Right ventricle myocardium inferior (tissue), 1 donor: Measurements from ENCODE around the gene MS4A5. TPM values are rescaled to one million over a fixed set of nuclear protein-coding genes. Genes with fewer than 3 reads are reported as not detected.

Experiments
- ATAC-seq: fragments of 200-7000 bp; cut with Tn5 transposase; one replicate; pipeline ENCODE4 v1.9.1; 2020; ENCODE audit warnings: mild to moderate bottlenecking, moderate library complexity
- DNase-seq: peaks from one replicate; pipeline ENCODE4 v3.0.0; 2021; ENCODE audit errors: missing footprints
- intact Hi-C: fragments of 100-400 bp; cut with DNase I; formaldehyde crosslinking; loops from one replicate; pipeline ENCODE4 v1.11.0; 2022
- total RNA-seq: library from RNA; stranded (reverse); fragmentation: NEBNext Ultra II Directional; extraction: Animal tissue kit (Norgen Biotek cat#: 25700); gene quantifications from one replicate; pipeline ENCODE4 v1.2.1, GENCODE V29; 2021
- donor health status: DM: no; HTN: yes; CAD: no; lungs with severe emphysema.

The MS4A5 gene
- total RNA-seq, 1 donor from 2014 or later, result not detected

DNA sequence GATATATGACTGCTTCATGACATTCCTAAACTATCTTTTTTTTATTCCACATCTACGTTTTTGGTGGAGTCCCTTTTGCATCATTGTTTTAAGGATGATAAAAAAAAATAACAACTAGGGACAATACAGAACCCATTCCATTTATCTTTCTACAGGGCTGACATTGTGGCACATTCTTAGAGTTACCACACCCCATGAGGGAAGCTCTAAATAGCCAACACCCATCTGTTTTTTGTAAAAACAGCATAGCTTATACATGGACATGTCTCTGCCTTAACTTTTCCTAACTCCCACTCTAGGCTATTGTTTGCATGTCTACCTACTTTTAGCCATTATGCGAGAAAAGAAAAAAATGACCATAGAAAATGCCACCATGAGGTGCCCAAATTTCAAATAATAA lies 39.5 kb downstream of the MS4A5 start:
- DNase-seq (no peak), ATAC-seq (no peak)
- intact Hi-C loops, result no loop called here

- DNase-seq (no peak), ATAC-seq (no peak)
- intact Hi-C loops, result no loop called here
These were observed 40.4 kb downstream of the MS4A5 start for GRCh38 chr11:60469723-60470122.

DNA sequence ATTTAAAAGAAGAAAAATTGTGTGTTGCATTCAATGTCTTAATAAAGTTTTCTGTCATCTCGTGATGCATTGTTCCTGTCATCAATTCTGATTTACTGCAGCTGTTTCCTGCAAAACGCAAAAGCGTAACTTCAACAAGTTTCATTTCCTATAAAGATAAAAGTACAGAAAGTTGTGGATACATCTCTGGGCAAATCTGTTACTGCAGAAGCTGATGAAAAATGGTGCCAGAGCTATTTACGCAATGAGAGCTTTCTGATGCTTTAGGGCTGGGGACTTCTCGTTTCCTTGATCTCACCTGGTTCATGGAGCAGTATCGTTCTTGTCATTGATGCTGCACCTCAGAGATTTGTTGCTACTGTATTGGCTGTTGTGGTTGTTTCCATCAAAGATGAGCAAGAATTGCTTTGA lies 47.7 kb downstream of the MS4A5 start:
- peak; percentile 23 for ATAC-seq

GRCh38 chr11:60482361-60482760 lies 53.0 kb downstream of the MS4A5 start:
- ATAC-seq (no peak), DNase-seq (no peak)
- intact Hi-C loops, result no loop called here

More for the DNA sequence above, 47.7 kb downstream of the MS4A5 start:
- DNase-seq, result no peak
- intact Hi-C loops, result no loop called here

DNA sequence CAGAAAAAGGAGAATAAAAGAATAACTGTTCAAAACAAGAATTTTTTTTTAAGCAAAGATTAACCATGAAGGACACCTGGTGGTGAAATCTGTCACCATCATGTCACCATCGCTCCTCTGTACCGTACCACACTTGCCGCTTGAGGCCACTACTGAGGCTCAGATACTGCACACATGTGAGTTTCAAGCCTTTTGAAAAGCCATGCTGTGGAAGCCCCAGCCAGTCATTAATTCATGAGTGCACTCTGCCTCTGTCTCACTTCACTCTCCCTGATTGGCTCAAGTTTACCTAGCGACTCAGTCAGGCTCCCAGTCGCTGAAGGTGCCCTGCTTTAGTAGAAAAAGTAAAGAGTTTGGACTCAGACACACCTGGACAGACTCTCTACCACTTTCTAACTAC lies 56.6 kb downstream of the MS4A5 start:
- intact Hi-C loops, result no loop called here
- ATAC-seq, result no peak
- no peak for DNase-seq

DNA sequence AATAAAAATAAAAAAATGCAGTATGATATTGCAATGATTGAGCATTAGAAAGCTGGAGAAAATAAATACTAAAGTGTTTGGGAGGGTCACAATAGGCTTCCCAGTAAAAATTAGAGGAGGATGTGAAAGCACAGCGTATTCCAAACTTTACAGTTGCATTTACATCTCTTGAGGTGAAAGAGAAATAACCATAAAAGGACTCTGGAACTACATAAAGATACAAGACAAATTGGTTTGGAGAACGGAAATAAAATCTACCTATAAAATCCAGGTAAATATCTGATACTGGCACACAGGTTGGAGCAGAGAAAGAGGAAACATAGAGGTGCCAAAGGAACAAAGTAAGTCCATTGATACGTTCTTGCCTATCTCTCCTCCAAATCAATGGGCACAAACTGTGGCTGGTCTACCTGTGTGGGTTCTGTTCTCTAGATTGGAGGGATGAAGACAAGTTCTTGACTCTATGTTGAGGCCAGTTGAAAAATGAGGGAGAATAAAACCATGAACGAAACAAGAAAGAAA lies 63.2 kb downstream of the MS4A5 start, which contains the start of gene MS4A12:
MS4A12 (plus strand) TSS at position 291 of the 522 bp plus-strand sequence. CDS start 4,541 bp downstream, outside the sequence.
- intact Hi-C loops, result no loop called here
- ATAC-seq, result no peak
- no peak for DNase-seq

DNA sequence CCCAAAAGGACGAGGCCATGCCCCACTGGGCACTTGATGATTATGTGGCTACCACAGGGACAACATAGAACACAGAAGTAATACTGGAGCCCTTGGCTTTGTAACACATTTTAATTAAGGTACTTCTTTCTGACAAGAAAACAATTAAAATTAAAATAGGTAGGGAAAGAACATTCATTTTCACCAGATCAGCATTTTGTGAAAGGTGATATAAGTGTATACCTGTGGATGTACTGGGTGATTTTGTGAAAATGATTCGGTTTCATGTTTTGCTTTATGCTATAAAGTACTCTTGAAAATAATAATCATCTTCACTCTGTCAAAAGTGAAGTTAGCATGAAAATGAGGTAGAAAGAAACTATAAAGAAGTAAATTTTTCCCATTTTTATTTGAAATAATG lies 64.1 kb downstream of the MS4A5 start:
- no peak for ATAC-seq
- intact Hi-C loops, result no loop called here
- no peak for DNase-seq

Other genes starting within 250 kb of the MS4A5 start
- gene MS4A6A, start 246.5 kb upstream of the MS4A5 start, total RNA-seq, result 64.0 TPM
- gene MS4A4E, start 186.4 kb upstream of the MS4A5 start, total RNA-seq, result 1.3 TPM
- 23.8 TPM for gene MS4A4A, start 148.9 kb upstream of the MS4A5 start, total RNA-seq
- gene MS4A6E, start 102.3 kb upstream of the MS4A5 start, total RNA-seq, result not detected
- gene MS4A7, start 51.0 kb upstream of the MS4A5 start, total RNA-seq, result 14.5 TPM
- gene MS4A14, start 33.1 kb upstream of the MS4A5 start, total RNA-seq, result 1.0 TPM
- not detected for gene MS4A1, start 26.3 kb downstream of the MS4A5 start, total RNA-seq
- not detected for gene MS4A12, start 63.2 kb downstream of the MS4A5 start, total RNA-seq
- not detected for gene MS4A13, start 85.8 kb downstream of the MS4A5 start, total RNA-seq